GM10847 (cell line): ENCODE data around the gene TEAD1.

Experiments
- POLR2A ChIP-seq: IDR thresholded peaks from 2 replicates; pipeline ENCODE4 v1.6.1; 2011; ENCODE audit not compliant: insufficient read length; ENCODE audit errors: extremely low read depth

The TEAD1 gene

GRCh38 chr11:12678092-12678491 is 3.9 kb downstream of the TEAD1 start:
- TF ChIP-seq POLR2A, result no peak

GRCh38 chr11:12678991-12679390 is 4.8 kb downstream of the TEAD1 start:
- no peak for TF ChIP-seq POLR2A

- TF ChIP-seq POLR2A, result no peak
Observed at GRCh38 chr11:12679471-12679870, 5.2 kb downstream of the TEAD1 start.

GRCh38 chr11:12680246-12680939 is 6.2 kb downstream of the TEAD1 start:
- TF ChIP-seq POLR2A, result no peak

- no peak for TF ChIP-seq POLR2A
Observed at GRCh38 chr11:12680940-12681258, 6.7 kb downstream of the TEAD1 start.

- no peak for TF ChIP-seq POLR2A
Observed at GRCh38 chr11:12681466-12681865, 7.2 kb downstream of the TEAD1 start.

GRCh38 chr11:12682288-12682687 is 8.1 kb downstream of the TEAD1 start:
- no peak for TF ChIP-seq POLR2A

GRCh38 chr11:12682737-12683500 is 8.7 kb downstream of the TEAD1 start:
- TF ChIP-seq POLR2A, result no peak

- no peak for TF ChIP-seq POLR2A
Observed at GRCh38 chr11:12683874-12684273, 9.7 kb downstream of the TEAD1 start.

- no peak for TF ChIP-seq POLR2A
Observed at GRCh38 chr11:12684315-12684714, 10.1 kb downstream of the TEAD1 start.

GRCh38 chr11:12684816-12685215 is 10.6 kb downstream of the TEAD1 start:
- no peak for TF ChIP-seq POLR2A

GRCh38 chr11:12685229-12685628 is 11.0 kb downstream of the TEAD1 start:
- no peak for TF ChIP-seq POLR2A

- no peak for TF ChIP-seq POLR2A
Observed at GRCh38 chr11:12686246-12687060, 12.2 kb downstream of the TEAD1 start.

GRCh38 chr11:12687216-12687623 is 13.0 kb downstream of the TEAD1 start:
- TF ChIP-seq POLR2A, result no peak

GRCh38 chr11:12687740-12688139 is 13.5 kb downstream of the TEAD1 start:
- TF ChIP-seq POLR2A, result no peak
